M059J (cell line): ENCODE data around the gene HERC4. TPM values are rescaled to one million over a fixed set of nuclear protein-coding genes. Genes with fewer than 3 reads are reported as not detected.
A peak's percentile ranks its signal among the peaks of the same experiment; 100 is the strongest.
"Not testable (repeated sequence)": the region's sequence is repeated elsewhere in the genome, so short reads cannot be mapped to it uniquely, and the experiment has no call there.

ENCODE experiments used
- DNase-seq: peaks from one replicate; pipeline ENCODE4 v3.0.0-alpha.2; 2012; ENCODE audit warnings: low read depth
- total RNA-seq: library from RNA; depleted of rRNA; stranded (reverse); fragments of >200 nt; shearing (Covaris generic); gene quantifications from 2 replicates; pipeline ENCODE4 v1.2.3, GENCODE V29; 2014

Gene HERC4
- total RNA-seq, 1 experiment from 2014 or later, result 95.5 TPM

DNA sequence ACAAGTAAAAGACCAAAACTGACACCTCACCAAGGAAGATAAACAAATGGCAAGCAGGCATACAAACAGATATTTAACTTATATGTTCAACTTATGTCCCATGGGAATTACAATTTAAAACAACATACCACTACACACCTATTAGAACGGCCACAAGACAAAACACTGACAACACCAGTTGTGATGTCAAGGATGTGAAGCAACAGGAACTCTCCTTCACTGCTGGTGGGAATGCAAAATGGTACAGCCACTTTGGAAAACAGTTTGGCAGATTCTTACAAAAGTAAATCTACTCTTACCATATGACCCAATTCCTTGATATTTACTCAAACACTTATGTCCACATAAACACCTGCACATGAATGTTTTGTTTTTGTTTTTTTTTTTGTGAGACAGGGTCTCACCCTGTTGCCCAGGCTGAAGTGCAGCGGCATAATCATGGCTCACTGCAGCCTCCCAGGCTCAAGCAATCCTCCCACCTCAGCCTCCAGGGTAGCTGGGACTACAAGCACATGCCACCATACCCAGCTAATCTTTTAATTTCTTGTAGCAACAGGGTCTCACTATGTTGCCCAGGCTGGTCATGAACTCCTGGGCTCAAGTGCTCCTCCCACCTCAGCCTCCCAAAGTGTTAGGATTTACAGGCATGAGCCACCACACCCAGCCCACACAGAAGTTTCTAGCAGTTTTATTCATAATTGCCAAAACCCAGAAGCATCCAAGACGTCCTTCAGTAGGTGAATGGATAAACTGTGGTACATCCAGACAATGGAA lies 27.3 kb downstream of the HERC4 start:
- no peak for DNase-seq

DNA sequence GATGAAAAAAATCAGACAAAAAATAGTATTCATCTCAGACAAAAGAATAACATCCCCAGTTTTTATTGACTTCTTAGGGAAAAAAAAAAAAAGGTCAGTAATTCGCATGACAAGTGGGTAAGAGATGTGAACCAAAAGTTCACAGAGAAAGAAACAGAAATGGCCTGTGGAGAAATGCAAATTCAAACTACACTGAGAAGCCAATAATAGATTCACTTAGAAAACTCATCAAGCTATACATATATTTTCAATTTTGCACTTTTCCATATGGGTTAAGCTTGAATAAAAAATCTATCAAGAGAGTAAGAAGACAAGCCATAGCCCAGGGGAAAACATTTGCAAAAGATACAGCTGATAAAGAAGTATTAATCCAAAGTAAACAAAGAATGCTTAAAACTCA lies 28.0 kb downstream of the HERC4 start:
- no peak for DNase-seq

DNA sequence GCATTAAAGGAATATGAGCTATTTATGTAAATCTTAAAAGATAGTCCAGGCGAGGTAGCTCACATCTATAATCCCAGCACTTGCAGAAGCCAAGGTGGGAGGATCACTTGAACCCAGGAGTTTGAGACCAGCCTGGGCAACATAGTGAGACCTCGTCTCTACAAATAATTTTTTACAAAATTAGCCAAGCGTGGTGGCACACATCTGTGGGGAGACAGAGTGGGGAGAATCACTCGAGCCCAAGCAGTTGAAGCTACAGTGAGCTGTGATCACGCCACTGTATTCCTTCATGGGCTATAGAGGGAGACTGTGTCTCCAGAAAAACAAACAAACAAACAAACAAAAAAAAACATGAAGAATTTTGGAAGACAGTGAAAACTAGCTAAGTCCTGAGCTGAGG lies 28.4 kb downstream of the HERC4 start:
- DNase-seq, result no peak

DNA sequence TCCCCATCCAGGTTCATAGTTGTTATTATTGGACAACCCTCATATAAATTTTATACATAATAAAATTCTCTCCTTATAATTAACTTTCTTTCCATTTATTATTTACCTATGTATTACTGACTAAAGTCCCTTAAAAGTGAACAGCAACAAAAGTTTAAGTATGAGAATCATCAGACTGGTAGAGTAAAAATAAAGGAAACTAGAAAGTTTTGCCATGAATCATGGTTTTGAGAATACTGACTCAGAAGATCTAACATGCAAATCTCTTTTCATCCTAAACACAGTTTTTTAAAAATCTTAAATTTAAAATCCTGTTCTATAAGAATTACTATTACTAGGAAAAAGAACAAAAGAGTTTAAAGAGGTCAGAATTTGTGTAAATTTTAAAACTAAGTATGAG lies 32.1 kb downstream of the HERC4 start:
- DNase-seq, result peak; percentile 22

DNA sequence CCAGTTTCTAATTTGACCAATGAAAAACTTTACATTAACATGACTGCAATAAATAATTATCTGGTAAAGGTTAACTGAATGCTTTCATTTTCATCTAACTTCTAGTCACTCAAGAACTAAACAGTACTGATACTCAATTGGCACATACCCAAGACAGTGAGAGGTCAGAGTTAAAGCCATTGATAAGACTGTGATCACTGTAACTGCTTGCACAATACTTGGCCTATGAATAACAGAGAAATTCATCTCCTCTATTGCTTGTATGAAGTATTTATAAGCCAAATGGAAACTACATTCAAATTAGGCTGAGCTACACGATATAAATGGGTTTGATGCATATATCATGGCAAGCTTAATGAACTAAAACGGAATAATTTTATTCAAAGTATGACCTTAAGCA lies 43.0 kb downstream of the HERC4 start:
- DNase-seq, result no peak

DNA sequence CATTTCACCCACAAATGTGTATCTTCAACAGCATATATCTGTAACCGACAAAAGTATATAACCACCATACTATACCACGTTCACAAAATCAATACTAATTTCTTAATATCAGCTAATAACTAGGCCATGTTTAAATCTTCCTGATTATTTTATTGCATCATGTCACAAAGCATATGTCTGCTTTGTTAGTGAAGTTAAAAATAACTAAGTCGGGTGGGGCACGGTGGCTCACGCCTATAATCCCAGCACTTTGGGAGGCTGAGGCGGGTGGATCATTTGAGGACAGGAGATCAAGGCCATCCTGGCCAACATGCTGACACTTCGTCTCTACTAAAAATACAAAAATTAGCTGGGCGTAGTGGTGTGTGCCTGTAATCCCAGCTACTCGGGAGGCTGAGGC lies 47.7 kb downstream of the HERC4 start:
- no peak for DNase-seq

DNA sequence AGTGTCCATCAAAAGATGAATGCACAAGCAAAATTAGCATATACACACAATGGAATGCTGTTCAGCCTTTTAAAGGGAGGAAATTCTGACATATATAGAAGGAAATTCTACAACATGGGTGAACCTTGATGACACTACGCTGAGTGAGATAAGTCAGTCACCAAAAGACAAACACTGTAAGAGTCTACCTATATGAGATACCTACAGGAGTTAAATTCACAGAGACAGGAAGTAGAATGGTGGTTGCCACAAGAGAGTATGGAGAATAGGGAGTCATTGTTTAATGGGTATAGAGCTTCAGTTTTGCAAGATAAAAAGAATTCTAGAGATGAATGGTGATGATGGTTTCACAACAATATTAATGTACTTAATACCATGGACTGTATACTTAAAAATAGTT lies 51.8 kb downstream of the HERC4 start:
- no peak for DNase-seq

DNA sequence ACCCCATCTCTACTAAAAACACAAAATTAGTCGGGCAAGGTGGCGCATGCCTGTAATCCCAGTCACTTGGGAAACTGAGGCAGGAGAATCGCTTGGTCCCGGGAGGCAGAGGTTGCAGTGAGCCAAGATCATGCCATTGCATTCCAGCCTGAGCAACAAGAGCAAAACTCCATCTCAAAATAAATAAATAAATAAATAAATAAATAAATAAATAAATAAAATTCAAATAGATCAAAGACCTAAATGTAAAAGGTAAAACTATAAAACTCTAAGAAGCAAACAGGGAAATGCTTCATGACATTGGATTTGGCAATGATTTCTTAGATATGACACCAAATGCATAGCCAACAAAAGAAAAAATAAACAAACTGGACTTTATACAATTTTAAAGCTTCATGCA lies 52.8 kb downstream of the HERC4 start:
- not testable (repeated sequence) for DNase-seq

DNA sequence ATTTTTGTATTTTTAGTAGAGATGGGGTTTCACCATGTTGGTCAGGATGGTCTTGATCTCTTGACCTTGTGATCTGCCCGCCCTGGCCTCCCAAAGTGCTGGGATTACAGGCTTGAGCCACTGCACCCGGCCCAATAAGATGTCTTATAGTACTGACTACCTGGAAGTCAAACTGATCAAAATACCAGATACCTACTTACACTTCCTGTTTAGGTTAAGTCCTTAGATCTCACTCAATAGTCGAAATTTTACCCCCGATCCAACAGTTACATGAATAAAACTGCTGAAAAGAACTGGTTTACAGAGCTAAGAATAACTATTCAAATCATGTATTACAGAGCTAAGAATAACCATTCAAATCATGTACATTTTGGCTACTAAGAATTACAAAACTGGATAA lies 58.6 kb downstream of the HERC4 start:
- not testable (repeated sequence) for DNase-seq

DNA sequence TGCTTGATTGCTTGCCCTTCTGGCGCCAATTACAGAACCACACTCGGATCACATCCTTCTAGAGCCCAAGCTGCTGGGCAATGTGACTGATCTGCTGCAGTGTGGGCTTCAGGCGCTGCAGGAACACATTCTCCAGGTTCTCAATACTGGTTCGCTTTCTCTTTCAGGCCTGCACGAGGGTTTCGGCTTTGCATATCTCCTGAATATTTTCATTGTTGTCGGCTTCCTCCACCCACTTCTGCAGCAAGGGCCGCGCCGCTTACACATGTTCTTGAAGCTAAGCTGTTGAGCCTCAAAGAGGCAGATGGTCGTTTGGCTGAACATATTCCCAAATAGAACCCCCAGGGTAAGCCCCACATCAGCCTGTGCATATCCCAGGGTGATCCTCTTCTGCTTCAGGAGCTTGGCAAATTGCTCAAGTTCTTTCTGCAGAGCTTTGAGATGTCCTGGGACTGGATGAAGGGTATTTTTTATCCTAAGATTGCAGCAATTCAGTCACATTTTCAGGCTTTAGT lies 64.6 kb downstream of the HERC4 start:
- no peak for DNase-seq

DNA sequence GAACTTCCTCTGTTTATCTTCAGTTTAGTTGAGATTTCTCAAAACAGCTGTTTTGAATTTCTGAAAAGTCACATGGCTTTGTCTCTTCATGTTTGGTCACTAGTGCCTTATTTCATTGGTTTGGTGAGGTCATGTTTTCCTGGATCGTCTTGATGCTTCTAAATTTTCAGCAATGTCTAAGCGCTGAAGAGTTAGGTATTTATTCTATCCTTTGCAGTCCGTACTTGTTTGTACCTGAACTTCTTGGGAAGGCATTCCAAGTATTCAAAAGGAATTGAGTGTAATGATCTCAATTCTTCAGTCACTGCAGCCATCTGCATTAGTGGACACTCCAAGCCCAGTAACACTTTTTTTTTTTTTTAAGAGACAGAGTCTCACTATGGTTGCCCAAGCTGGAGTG lies 67.7 kb downstream of the HERC4 start:
- DNase-seq, result no peak

DNA sequence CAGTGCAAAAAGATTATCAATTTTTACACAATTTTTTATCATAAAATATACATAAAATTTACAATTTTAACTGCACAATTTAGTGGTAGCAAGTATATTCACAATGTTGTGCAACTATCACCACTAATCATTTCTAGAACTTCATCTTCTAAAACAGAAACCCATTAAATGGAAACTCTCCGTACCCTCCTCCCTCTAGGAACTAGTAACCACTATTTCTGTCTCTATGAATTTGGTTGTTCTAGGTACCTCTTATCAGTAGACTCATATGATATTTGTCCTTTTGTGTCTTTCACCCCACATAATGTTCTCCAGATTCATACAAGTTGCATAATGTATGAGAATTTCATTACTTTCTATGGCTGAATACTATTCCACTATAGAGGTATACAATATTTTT lies 73.5 kb downstream of the HERC4 start:
- no peak for DNase-seq

DNA sequence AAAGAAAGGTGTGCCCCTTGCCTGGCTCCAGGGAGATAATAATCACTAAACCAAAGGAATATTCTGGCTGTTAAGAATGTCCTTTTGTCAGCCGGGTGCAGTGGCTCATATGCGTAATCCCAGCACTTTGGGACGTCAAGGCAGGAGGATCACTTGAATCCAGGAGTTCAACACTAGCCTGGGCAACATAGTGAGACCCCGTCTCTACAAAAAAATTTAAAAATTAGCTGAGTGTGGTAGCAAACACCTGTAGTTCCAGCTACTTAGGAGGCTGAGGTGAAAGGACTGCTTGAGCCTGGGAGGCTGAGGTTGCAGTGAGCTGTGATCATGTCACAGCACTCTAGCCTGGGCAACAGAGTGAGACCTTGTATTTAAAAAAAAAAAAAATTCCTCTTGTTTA lies 74.1 kb downstream of the HERC4 start:
- DNase-seq, result no peak

DNA sequence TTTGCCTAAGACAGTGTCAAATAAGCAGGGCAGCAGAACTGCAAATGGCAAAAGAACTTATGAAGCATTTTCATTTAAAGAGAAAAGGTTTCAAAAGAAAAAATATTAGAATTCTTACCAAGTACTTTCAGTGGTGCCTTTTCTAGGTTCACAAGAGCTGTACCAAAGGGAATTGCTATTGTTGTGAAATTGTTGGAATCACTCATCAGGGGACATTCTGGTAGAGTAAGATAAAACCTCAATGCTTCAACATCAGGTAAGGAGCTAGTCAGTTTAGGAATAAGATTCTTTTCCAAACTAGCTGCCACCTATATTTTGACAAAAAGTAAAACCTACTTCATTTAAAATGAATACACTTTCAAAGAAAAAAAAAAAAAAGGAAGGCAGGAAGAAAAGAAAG lies 85.0 kb downstream of the HERC4 start:
- no peak for DNase-seq

DNA sequence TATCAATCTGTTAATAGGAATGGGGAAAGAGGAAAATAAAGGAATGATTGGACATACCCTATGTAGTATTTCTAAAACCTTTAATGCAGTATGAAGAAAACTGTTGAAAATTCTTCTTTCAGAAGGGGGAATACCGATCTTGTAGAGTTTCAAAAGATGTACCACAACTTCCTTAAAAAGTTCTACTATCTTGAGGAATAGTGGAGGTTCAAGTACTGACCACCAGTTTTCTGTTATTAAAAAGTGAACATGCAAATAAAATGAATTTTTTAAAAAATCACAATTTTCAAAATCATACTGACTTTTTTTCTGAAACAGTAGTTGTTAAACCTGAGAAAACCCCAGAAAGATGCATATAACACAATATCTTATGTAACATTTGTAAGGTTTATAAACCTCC lies 86.5 kb downstream of the HERC4 start:
- no peak for DNase-seq

DNA sequence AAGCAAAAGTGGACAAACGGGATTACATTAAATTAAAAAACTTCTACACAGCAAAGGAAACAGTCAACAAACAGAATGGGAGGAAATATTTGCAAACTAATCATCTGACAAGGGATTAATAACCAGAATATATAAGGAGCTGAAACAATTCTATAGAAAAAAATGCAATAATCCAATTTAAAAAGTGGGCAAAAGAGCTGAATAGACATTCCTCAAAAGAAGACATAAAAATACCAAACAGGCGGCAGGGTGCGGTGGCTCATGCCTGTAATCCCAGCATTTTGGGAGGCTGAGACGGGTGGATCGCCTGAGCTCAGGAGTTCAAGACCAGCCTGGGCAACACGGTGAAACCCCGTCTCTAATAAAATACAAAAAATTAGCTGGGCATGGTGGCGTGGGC lies 92.5 kb downstream of the HERC4 start:
- not testable (repeated sequence) for DNase-seq

DNA sequence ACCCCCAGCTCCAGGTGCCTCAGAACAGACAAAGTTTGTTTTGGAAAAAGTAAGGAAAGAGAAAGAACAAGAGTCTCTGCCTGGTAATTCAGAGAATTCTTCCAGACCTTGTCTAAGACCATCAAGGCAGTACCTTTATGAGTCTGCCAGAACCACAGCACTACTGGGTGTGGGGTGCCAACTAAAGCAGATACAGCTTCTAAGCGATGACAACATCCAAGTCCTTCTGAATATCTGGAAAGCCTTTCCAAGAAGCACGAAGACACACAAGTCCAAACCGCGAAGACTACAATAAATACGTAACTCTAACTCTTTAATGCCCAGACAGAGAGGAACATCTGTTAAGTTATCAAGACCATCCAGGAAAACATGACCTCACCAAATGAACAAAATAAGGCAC lies 96.3 kb downstream of the HERC4 start:
- DNase-seq, result no peak

DNA sequence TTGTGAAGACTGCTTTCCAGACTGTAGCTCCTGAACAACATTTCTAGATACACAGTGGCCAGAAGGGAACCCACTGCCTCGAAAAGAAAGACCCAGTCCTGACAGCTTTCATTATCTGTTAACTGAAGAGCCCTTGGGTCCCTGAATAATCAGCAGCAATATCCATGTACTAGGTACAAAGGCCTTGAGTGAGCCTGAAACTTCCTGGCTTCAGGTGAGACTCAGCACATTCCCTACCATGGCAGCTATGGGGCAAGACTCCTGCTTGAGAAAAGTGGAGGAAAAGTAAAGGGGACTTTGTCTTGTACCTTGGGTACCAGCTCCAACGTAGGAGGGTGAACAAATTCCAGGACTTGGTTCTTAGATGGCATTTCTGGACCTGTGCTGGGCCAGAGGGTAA lies 97.8 kb downstream of the HERC4 start:
- no peak for DNase-seq

DNA sequence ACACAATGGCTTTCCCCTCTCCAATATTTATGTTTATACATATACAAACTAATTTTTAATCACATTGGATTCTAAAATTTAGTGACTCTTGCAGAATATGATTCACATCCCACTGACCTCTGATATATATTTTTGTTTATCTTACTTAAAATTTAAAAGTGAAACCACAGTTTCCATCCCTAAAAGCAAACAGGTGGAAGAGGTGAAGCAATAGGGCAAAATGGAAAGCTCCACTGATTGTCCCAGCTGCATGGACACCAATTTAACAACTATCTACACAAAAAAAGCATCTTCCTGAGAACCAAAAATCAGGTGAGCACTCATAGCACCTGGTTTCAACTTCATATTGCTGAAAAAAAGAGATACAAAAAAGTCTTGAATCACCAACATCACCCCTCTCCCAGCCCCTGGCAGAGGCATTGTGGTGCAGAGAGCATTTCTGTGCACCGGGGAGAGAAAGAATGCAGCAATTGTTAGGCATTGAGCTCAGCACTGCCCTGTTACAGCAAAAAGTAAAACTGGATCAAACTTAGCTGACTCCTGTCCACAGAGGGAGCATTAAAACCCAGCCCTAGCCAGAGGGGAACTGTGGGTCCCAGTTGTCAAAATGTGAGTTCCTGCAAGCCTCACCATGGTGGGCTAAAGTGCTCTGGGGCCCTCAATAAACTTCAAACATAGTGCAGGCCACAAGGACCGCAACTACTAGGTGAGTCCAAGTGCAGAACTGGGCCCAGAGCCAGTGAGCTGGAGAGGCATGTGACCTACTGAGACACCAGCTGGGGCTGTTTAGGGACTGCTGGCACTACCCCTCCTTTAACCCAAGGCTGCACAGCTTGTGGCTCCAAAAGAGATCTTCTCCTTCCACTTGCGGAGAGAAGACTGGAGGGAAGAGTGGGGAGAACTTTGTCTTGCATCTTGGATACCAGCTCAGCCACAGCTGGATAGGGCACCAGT lies 98.5 kb downstream of the HERC4 start:
- peak; percentile 8 for DNase-seq

DNA sequence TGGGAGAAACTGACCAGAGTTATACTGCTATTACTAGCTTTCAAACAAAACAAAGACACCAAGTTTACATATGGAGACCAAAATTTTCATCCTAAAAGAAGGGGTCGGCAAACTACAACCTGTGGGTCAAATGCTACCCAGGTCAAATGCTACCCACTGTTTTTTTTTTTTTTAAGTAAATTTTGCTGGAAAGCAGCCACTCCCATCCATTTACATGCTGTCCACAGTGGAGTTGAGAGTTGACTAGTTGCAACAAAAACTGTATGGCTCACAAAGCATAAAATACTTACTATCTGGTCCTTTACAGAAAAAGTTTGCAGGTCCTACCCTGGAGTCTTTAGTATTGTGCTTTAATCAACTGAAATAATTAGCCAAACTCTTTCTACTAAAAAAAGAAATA lies 99.2 kb downstream of the HERC4 start:
- no peak for DNase-seq

DNA sequence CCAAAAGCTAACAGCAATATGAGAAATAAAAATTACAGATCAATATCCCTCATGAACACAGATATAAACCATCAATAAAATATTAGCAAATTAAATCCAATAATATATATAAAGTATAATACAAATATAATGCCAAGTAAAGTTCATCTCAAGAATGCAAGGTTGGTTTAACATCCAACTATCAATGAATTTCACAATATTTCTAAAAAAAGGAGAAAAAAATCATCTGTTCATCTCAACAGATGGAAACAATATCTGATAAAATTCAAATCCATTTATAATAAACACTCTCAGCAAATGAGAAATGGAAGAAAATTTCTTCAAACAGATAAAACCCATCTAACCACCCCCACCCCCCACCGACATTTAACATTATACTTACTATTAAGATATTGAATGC lies 103.8 kb downstream of the HERC4 start:
- DNase-seq, result no peak

DNA sequence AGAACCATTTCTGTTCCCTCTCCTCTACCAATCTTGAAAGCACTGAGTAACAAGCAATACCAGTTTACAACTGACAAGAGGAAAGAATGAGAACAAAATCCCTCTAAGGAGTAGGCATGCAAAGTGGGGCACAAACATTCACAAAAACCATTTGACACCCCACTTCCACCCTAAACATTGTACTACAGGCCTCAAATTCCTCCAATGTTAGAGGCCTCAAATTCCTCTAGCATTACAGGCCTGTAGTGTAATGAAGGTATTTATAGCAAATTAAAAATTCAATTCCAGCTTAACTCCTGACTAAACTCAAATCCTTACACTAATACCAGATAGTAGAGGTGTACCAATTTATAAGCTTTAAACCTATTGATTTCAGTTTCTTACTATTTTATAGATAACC lies 105.2 kb downstream of the HERC4 start:
- DNase-seq, result peak; percentile 5

DNA sequence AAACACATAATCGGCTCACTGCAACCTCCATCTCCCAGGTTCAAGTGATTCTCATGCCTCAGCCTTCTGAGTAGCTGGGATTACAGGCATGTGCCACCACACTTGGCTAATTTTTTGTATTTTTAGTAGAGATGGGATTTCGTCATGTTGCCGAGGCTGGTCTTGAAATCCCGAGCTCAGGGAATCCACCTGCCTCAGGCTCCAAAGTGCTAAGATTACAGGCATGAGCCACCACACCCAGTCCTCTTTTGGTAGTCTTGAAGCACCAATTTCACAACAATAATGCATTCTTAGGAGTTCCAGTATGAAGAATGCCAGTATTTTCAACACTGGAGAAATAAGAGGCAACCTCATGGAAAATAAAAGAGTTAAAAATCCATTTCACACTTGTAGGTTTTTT lies 109.0 kb downstream of the HERC4 start:
- not testable (repeated sequence) for DNase-seq
